Pancreas (tissue), 10 donors: ENCODE measurements around the gene SEMA4D. TPM values are rescaled to one million over a fixed set of nuclear protein-coding genes. Genes with fewer than 3 reads are reported as not detected.

Experiments used
- ATAC-seq, 4 donors: fragments of 200-7000 bp; cut with Tn5 transposase; one replicate each; pipeline versions ENCODE4 v1.8.0 to v1.9.1; 2020; ENCODE audit warnings: mild to moderate bottlenecking in 4 of 4, moderate library complexity in 4 of 4
- DNase-seq, 6 donors: peaks; one replicate each; pipeline ENCODE4 v3.0.0-alpha.2; 2020
- FAIRE-seq: peaks from 2 replicates; lab custom pipeline; 2012; peaks lifted over from hg19 to GRCh38; lab: Jason Lieb, UNC
- H3K27ac ChIP-seq, 4 donors: fragments of 200-600 bp; sonication (generic); 1 replicate in 3 of 4; 2 replicates in 1 of 4; pipeline versions ENCODE4 v1.5.0 to v1.8.0; 2020
- H3K27me3 ChIP-seq, 4 donors: fragments of 200-600 bp; one replicate each; pipeline ENCODE4 v1.8.0; 2021
- H3K36me3 ChIP-seq, 3 donors: fragments of 200-600 bp; sonication (generic) in 1 of 3; one replicate each; pipeline versions ENCODE4 v1.5.0 to v1.8.0; 2020 to 2021
- H3K4me1 ChIP-seq, 3 donors: fragments of 200-600 bp; one replicate each; pipeline ENCODE4 v1.8.0; 2021
- H3K4me3 ChIP-seq, 4 donors: fragments of 200-600 bp; sonication (generic) in 2 of 4; one replicate each; pipeline versions ENCODE4 v1.5.0 to v1.8.0; 2020 to 2021
- H3K9me3 ChIP-seq, 4 donors: fragments of 200-600 bp; one replicate each; pipeline ENCODE4 v1.8.0; 2021
- CTCF ChIP-seq, 4 donors: fragments of 200-600 bp; sonication (generic) in 3 of 4; IDR thresholded peaks; one replicate each; pipeline versions ENCODE4 v1.5.0 to v1.8.0; 2021; ENCODE audit warnings: antibody characterized with exemption in 4 of 4
- WGBS, 2 donors: extraction: QIAGEN DNeasy Blood & Tissue Kit; methylation state at CpG; one replicate each; pipeline ENCODE4 v1.1.7; 2013; 5-methylcytosine and 5-hydroxymethylcytosine counted together
- intact Hi-C, 3 donors: fragments of 100-400 bp; cut with DNase I; formaldehyde crosslinking; loops; one replicate each; pipeline versions ENCODE4 v1.11.1 to v1.14.2; 2022
- polyA plus RNA-seq, 2 donors: library from polyadenylated mRNA; stranded (reverse); fragments of 200-250 nt; gene quantifications; one replicate each; pipeline ENCODE4 v1.2.3, GENCODE V29; 2013
- total RNA-seq, 6 donors: library from RNA; stranded (reverse); fragmentation: NEBNext Ultra II Directional in 4 of 6; extraction: Animal tissue kit (Norgen Biotek cat#: 25700) in 4 of 6; gene quantifications; one replicate each; pipeline versions ENCODE4 v1.2.1 to v1.2.4, GENCODE V29; 2021 to 2023
- donor health status: healthy with polysubstance abuse.
- donor health status: DM: no; HTN: no; CAD: no; lungs with moderate emphysema.
- donor health status: DM: no; HTN: no; CAD: no.
- donor health status: control.
- donor health status: control.
- donor health status: Bipolar disorder and iron deficiency.
- donor health status: DM: yes; HTN: yes; CAD: no.
- donor health status: DM: no; HTN: no; CAD: no.
- donor health status: DM: no; HTN: no; CAD: no.
- donor health status: DM: yes; HTN: yes; CAD: no.

Gene SEMA4D
- total and polyA plus RNA-seq, 8 donors, result 7.1 to 29.7 (median 12.9) TPM

GRCh38 chr9:89360465-89360864 is 137.4 kb downstream of the SEMA4D start:
- H3K9me3 ChIP-seq, result no peaks in the 10 kb centered on the region
- ATAC-seq, result peak; percentile 28 to 63 (median 48)
- FAIRE-seq, result no peak
- H3K4me3 ChIP-seq, result no peak overlapping the region
- no peak for TF ChIP-seq CTCF (IDR thresholded peaks at IDR 0.05)
- no peaks in the 10 kb centered on the region for H3K4me1 ChIP-seq
- DNase-seq, result peak in 3 of 6 donors; percentile 12 to 51 (median 39)
- intact Hi-C loops, result no loop called here
- H3K27ac ChIP-seq, result no peak overlapping the region
- 50 to 54% methylated on average over 3 of the region's 3 CpGs for WGBS, 2 donors
- peaks cover 0 to 57% (median 33%) of the 10 kb centered on the region in 3 donors for H3K36me3 ChIP-seq
- no peaks in the 10 kb centered on the region for H3K27me3 ChIP-seq

GRCh38 chr9:89359751-89360261 is 138.1 kb downstream of the SEMA4D start:
- H3K27me3 ChIP-seq, result no peaks in the 10 kb centered on the region
- no peaks in the 10 kb centered on the region for H3K9me3 ChIP-seq
- TF ChIP-seq CTCF (IDR thresholded peaks at IDR 0.05), result no peak
- H3K27ac ChIP-seq, result no peak overlapping the region
- H3K36me3 ChIP-seq, result peaks cover 0 to 64% (median 35%) of the 10 kb centered on the region in 3 donors
- DNase-seq (peak in 1 of 6 donors; percentile 8), ATAC-seq (peak in 2 of 4 donors; percentile 5 to 26), FAIRE-seq (no peak)
- H3K4me3 ChIP-seq, result no peak overlapping the region
- intact Hi-C loops, result no loop called here
- WGBS, 2 donors, result 81 to 83% methylated on average over 8 of the region's 8 CpGs
- H3K4me1 ChIP-seq, result no peaks in the 10 kb centered on the region

GRCh38 chr9:89358985-89359384 is 138.9 kb downstream of the SEMA4D start:
- H3K36me3 ChIP-seq, result peaks cover 0 to 69% (median 41%) of the 10 kb centered on the region in 3 donors

GRCh38 chr9:89358376-89358916 is 139.5 kb downstream of the SEMA4D start:
- FAIRE-seq (no peak), DNase-seq (no peak), ATAC-seq (no peak)
- Histone ChIP-seq H3K36me3 (peaks cover 0 to 72% (median 41%) of the 10 kb centered on the region in 3 donors), H3K4me3 (no peak overlapping the region), H3K9me3 (no peaks in the 10 kb centered on the region), H3K27me3 (no peaks in the 10 kb centered on the region), H3K27ac (no peak overlapping the region), H3K4me1 (no peaks in the 10 kb centered on the region)
- intact Hi-C loops, result no loop called here
- no peak for TF ChIP-seq CTCF (IDR thresholded peaks at IDR 0.05)
- WGBS, 2 donors, result 82 to 85% methylated on average over 3 of the region's 3 CpGs

More at GRCh38 chr9:89358985-89359384, 138.9 kb downstream of the SEMA4D start:
- peak in 1 of 6 donors; percentile 21 for DNase-seq
- TF ChIP-seq CTCF (IDR thresholded peaks at IDR 0.05), result no peak
- no peaks in the 10 kb centered on the region for H3K27me3 ChIP-seq
- no peaks in the 10 kb centered on the region for H3K9me3 ChIP-seq
- no peak for FAIRE-seq
- 49 to 66% methylated on average over 4 of the region's 4 CpGs for WGBS, 2 donors
- H3K27ac ChIP-seq, result peak overlapping the region in 1 of 4 donors; percentile 17
- no peaks in the 10 kb centered on the region for H3K4me1 ChIP-seq
- H3K4me3 ChIP-seq, result no peak overlapping the region
- intact Hi-C loops, result no loop called here
- peak in 3 of 4 donors; percentile 32 to 72 (median 67) for ATAC-seq
